ENCODE results near the gene SPON2. TPM values are rescaled to one million over a fixed set of nuclear protein-coding genes. Genes with fewer than 3 reads are reported as not detected.

Gene SPON2
- polyA plus RNA-seq, 2 of the 4 experiments (the other 2 are of a cell fraction), result 0.12 to 0.54 TPM

GRCh38 chr4:1137850-1138249 lies 34.5 kb downstream of the SPON2 start:
- 0 out of 3 replicates have a peak, but pooled peaks cover 5% of the 10 kb centered on the region for H3K9me3 ChIP-seq
- DNase-seq (ENCODE audit: low read depth in 1 of 2, low spot score in 1 of 2) (no peak), FAIRE-seq (no peak), ATAC-seq (no peak)
- POLR2A ChIA-PET, result no interaction called here
- no peak overlapping the region for H3K27ac ChIP-seq
- H3K4me2 ChIP-seq, result no peak overlapping the region
- no peak overlapping the region for H3K4me3 ChIP-seq
- CTCF ChIA-PET, result interaction anchor here (1.6 kb wide), 1 partner anchor 8 kb away, joined by 4 read pairs; no protein-coding TSS in a partner anchor
- no peaks in the 10 kb centered on the region for H3K4me1 ChIP-seq
- TF ChIP-seq GATA3 (IDR thresholded peaks at IDR 0.05; ENCODE audit: borderline replicate concordance) (no peak), ATOH8 (CRISPR knock-in tag; IDR thresholded peaks at IDR 0.05; ENCODE audit: low read depth) (no peak), HMGXB4 (CRISPR knock-in tag; IDR thresholded peaks at IDR 0.05; ENCODE audit: borderline replicate concordance) (no peak), KDM5A (IDR thresholded peaks at IDR 0.05) (no peak), USF2 (IDR thresholded peaks at IDR 0.05) (no peak), CHD2 (IDR thresholded peaks at IDR 0.05; ENCODE audit: low read length, partially characterized antibody) (no peak), BHLHE40 (IDR thresholded peaks at IDR 0.05; ENCODE audit: low read depth, low read length) (no peak), EP300 (IDR thresholded peaks at IDR 0.05) (no peak), RNF2 (IDR thresholded peaks at IDR 0.05; ENCODE audit: borderline replicate concordance, low read depth) (no peak), NPAS2 (CRISPR knock-in tag; IDR thresholded peaks at IDR 0.05; ENCODE audit: borderline replicate concordance) (no peak), JUN (IDR thresholded peaks at IDR 0.05) (no peak), SMC3 (IDR thresholded peaks at IDR 0.05) (no peak), JUNB (IDR thresholded peaks at IDR 0.05) (no peak), MAX (IDR thresholded peaks at IDR 0.05) (no peak), EHF (CRISPR knock-in tag; IDR thresholded peaks at IDR 0.05) (no peak), E2F6 (IDR thresholded peaks at IDR 0.05; ENCODE audit: borderline replicate concordance, low read depth) (no peak), FOSL2 (IDR thresholded peaks at IDR 0.05) (no peak), FOSL2 (CRISPR knock-in tag; IDR thresholded peaks at IDR 0.05) (no peak), REST (IDR thresholded peaks at IDR 0.05) (no peak), ZFP36 (IDR thresholded peaks at IDR 0.05; ENCODE audit: borderline replicate concordance, partially characterized antibody) (no peak), NFE2L2 (conservative IDR thresholded peaks at IDR 0.05; ENCODE audit: low read length) (no peak)
- WGBS (ENCODE audit: missing lambda C conversion rate), result 76% methylated on average over 2 of the region's 2 CpGs

All from A549 (cell line).